Central memory CD8-positive, alpha-beta T cell (primary cell): Measurements from ENCODE around the gene GNAS-AS1.

Experiments
- ATAC-seq: fragments of 150-1000 bp; cut with Tn5 transposase; replicated peaks from 2 replicates; pipeline ENCODE4 v1.10.0; 2022; ENCODE audit warnings: mild to moderate bottlenecking, moderate FRiP score, moderate number of reproducible peaks; ENCODE audit not compliant: poor library complexity, severe bottlenecking; ENCODE audit errors: extremely low read depth
- DNase-seq, 2 donors: peaks; one replicate each; pipeline ENCODE4 v3.0.0; 2021; ENCODE audit warnings: low spot score in 2 of 2
- H3K27ac Mint-ChIP-seq: one replicate; pipeline ENCODE4 v1.8.0; 2022; ENCODE audit warnings: low read depth, mild to moderate bottlenecking, moderate library complexity, mixed read lengths
- H3K27me3 Mint-ChIP-seq: one replicate; pipeline ENCODE4 v1.8.0; 2022; ENCODE audit warnings: mixed read lengths
- H3K36me3 Mint-ChIP-seq: one replicate; pipeline ENCODE4 v1.8.0; 2022; ENCODE audit warnings: mild to moderate bottlenecking, moderate library complexity, mixed read lengths; ENCODE audit not compliant: insufficient read depth
- H3K4me1 Mint-ChIP-seq: one replicate; pipeline ENCODE4 v1.8.0; 2022; ENCODE audit warnings: mixed read lengths
- H3K4me3 Mint-ChIP-seq: one replicate; pipeline ENCODE4 v1.8.0; 2022; ENCODE audit warnings: mild to moderate bottlenecking, moderate library complexity, mixed read lengths
- H3K9me3 Mint-ChIP-seq: one replicate; pipeline ENCODE4 v1.8.0; 2022; ENCODE audit warnings: mixed read lengths

Gene GNAS-AS1

GRCh38 chr20:58787211-58788005, 63.3 kb downstream of the GNAS-AS1 start:
- H3K27ac Mint-ChIP-seq, result no peak overlapping the region
- H3K4me3 Mint-ChIP-seq, result no peak overlapping the region
- H3K4me1 Mint-ChIP-seq, result no peaks in the 10 kb centered on the region
- DNase-seq (no peak), ATAC-seq (no peak)
- peaks cover 1% of the 10 kb centered on the region for H3K36me3 Mint-ChIP-seq
- peaks cover 70% of the 10 kb centered on the region for H3K27me3 Mint-ChIP-seq
- no peaks in the 10 kb centered on the region for H3K9me3 Mint-ChIP-seq

GRCh38 chr20:58784321-58785074, 66.2 kb downstream of the GNAS-AS1 start:
- Mint-ChIP-seq H3K9me3 (no peaks in the 10 kb centered on the region), H3K4me1 (no peaks in the 10 kb centered on the region), H3K36me3 (peaks cover 1% of the 10 kb centered on the region), H3K4me3 (no peak overlapping the region), H3K27ac (no peak overlapping the region), H3K27me3 (peaks cover 76% of the 10 kb centered on the region)
- ATAC-seq, result no peak
- DNase-seq, result no peak

DNA sequence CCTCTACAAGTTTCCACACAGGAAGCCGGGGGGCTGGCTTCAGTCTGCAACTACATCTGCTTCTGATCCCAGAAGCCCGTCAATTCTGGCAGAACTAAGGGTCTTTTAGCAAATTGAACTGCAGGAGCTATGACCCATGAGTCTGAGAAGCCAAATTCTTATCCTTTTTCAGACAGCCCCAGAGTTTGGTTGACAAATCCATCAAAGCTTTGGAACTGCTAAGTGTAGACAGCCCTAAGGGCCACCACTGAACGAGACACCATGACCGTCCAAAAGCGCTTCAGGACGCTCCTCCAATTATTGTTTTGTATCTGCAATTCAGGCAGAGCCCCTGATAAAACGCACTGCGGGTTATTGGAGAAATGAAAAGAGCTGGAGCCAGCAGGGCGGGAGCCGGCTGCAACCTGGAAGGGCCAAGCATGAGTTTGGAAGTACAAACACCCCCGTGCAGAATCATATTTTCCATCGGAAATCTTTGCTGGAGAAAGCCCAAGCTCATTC, 67.1 kb downstream of the GNAS-AS1 start:
- Mint-ChIP-seq H3K9me3 (no peaks in the 10 kb centered on the region), H3K27ac (no peak overlapping the region), H3K36me3 (peaks cover 1% of the 10 kb centered on the region), H3K4me1 (no peaks in the 10 kb centered on the region), H3K4me3 (no peak overlapping the region), H3K27me3 (peaks cover 70% of the 10 kb centered on the region)
- ATAC-seq, result no peak
- no peak for DNase-seq

GRCh38 chr20:58781138-58781537, 69.6 kb downstream of the GNAS-AS1 start:
- DNase-seq, result no peak
- Mint-ChIP-seq H3K27ac (no peak overlapping the region), H3K36me3 (peaks cover 1% of the 10 kb centered on the region), H3K4me3 (no peak overlapping the region), H3K4me1 (no peaks in the 10 kb centered on the region), H3K27me3 (peaks cover 83% of the 10 kb centered on the region), H3K9me3 (no peaks in the 10 kb centered on the region)
- no peak for ATAC-seq

GRCh38 chr20:58778760-58779159, 71.9 kb downstream of the GNAS-AS1 start:
- Mint-ChIP-seq H3K27me3 (peaks cover 72% of the 10 kb centered on the region), H3K27ac (no peak overlapping the region)
- no peak for DNase-seq

GRCh38 chr20:58777657-58778056, 73.0 kb downstream of the GNAS-AS1 start:
- H3K4me3 Mint-ChIP-seq, result no peak overlapping the region
- no peaks in the 10 kb centered on the region for H3K36me3 Mint-ChIP-seq
- H3K9me3 Mint-ChIP-seq, result no peaks in the 10 kb centered on the region
- H3K27ac Mint-ChIP-seq, result no peak overlapping the region
- DNase-seq (no peak), ATAC-seq (no peak)
- no peaks in the 10 kb centered on the region for H3K4me1 Mint-ChIP-seq
- peaks cover 72% of the 10 kb centered on the region for H3K27me3 Mint-ChIP-seq

More at GRCh38 chr20:58778760-58779159, 71.9 kb downstream of the GNAS-AS1 start:
- H3K36me3 Mint-ChIP-seq, result peaks cover 1% of the 10 kb centered on the region
- no peak for ATAC-seq
- no peaks in the 10 kb centered on the region for H3K4me1 Mint-ChIP-seq
- no peaks in the 10 kb centered on the region for H3K9me3 Mint-ChIP-seq
- no peak overlapping the region for H3K4me3 Mint-ChIP-seq

- Mint-ChIP-seq H3K4me1 (no peaks in the 10 kb centered on the region), H3K4me3 (no peak overlapping the region), H3K9me3 (no peaks in the 10 kb centered on the region), H3K27me3 (peaks cover 65% of the 10 kb centered on the region), H3K36me3 (no peaks in the 10 kb centered on the region), H3K27ac (no peak overlapping the region)
- DNase-seq (no peak), ATAC-seq (no peak)
These were observed 74.6 kb downstream of the GNAS-AS1 start for GRCh38 chr20:58776109-58776508.

DNA sequence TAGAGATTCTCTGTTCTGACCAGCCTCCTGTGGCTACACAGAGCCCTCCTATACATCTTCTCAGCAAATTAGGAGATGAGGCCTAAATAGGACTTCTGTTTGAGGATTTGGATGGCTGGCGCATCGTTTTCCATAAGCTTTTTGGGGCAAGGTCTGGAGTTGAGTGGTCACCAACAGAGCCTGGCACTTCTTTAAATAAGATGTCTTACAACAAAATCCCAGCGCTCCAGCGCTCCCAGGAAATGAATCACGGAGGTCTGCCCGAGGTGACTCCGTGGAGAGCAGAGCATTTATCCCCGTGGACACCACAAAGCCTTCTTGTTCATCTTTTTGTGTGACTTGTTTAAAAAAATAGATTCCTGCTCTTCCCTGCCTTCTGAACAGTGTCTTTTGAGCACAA, 75.3 kb downstream of the GNAS-AS1 start:
- H3K9me3 Mint-ChIP-seq, result no peaks in the 10 kb centered on the region
- H3K27me3 Mint-ChIP-seq, result peaks cover 65% of the 10 kb centered on the region
- H3K36me3 Mint-ChIP-seq, result no peaks in the 10 kb centered on the region
- no peaks in the 10 kb centered on the region for H3K4me1 Mint-ChIP-seq
- H3K27ac Mint-ChIP-seq, result no peak overlapping the region
- H3K4me3 Mint-ChIP-seq, result no peak overlapping the region
- ATAC-seq (no peak), DNase-seq (no peak)

DNA sequence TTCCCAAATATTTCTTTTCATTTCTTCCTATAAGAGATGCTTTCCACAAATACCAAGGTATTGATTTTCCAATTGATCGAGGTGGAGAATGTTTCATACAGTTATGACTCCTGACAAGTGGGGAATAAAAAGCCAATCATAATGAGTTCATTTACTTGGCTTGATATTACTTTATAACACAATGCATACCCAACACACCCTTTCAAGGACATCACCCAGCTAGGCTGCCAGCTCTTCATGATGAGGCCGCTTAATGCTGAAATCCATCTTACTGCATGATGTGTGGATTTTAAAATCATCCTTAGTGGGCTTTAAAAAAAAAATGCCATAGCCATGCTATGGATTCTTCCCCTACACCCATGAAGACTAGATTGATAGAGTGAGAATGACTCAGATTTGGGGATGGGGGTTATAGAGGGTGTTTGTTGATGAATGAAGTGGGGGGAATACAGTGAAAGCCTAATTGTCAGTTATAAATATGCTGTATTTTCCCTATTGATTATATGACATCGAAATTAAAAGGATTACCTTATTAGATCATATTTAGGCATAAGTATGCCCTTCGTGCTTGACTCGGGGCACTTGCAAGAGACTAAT, 75.9 kb downstream of the GNAS-AS1 start:
- no peak for DNase-seq
- Mint-ChIP-seq H3K36me3 (no peaks in the 10 kb centered on the region), H3K27me3 (peaks cover 69% of the 10 kb centered on the region), H3K9me3 (no peaks in the 10 kb centered on the region), H3K27ac (no peak overlapping the region), H3K4me1 (no peaks in the 10 kb centered on the region), H3K4me3 (no peak overlapping the region)
- no peak for ATAC-seq

- no peaks in the 10 kb centered on the region for H3K4me1 Mint-ChIP-seq
- no peak for ATAC-seq
- H3K4me3 Mint-ChIP-seq, result no peak overlapping the region
- no peaks in the 10 kb centered on the region for H3K9me3 Mint-ChIP-seq
- no peak for DNase-seq
- H3K36me3 Mint-ChIP-seq, result no peaks in the 10 kb centered on the region
- no peak overlapping the region for H3K27ac Mint-ChIP-seq
- H3K27me3 Mint-ChIP-seq, result peaks cover 74% of the 10 kb centered on the region
These were observed 76.5 kb downstream of the GNAS-AS1 start for GRCh38 chr20:58774214-58774613.

GRCh38 chr20:58772786-58773185, 77.9 kb downstream of the GNAS-AS1 start:
- no peaks in the 10 kb centered on the region for H3K9me3 Mint-ChIP-seq
- no peaks in the 10 kb centered on the region for H3K4me1 Mint-ChIP-seq
- no peaks in the 10 kb centered on the region for H3K36me3 Mint-ChIP-seq
- H3K27me3 Mint-ChIP-seq, result peaks cover 79% of the 10 kb centered on the region
- H3K27ac Mint-ChIP-seq, result no peak overlapping the region
- H3K4me3 Mint-ChIP-seq, result no peak overlapping the region
- ATAC-seq, result no peak
- DNase-seq, result no peak
